Bronchial epithelial cell (primary cell): ENCODE measurements around the gene SVIP. TPM values are rescaled to one million over a fixed set of nuclear protein-coding genes. Genes with fewer than 3 reads are reported as not detected.
A peak's percentile ranks its signal among the peaks of the same experiment; 100 is the strongest.

Experiments used
- DNase-seq: peaks from one replicate; pipeline ENCODE4 v3.0.0-alpha.2; 2010; ENCODE audit warnings: low read depth
- FAIRE-seq: peaks from 2 replicates; lab custom pipeline; 2011; peaks lifted over from hg19 to GRCh38; lab: Jason Lieb, UNC
- H3K27me3 ChIP-seq: 2 replicates; pipeline ENCODE4 v1.5.1; 2011; ENCODE audit warnings: low read length; ENCODE audit not compliant: control insufficient read depth, insufficient read depth
- H3K36me3 ChIP-seq: 2 replicates; pipeline ENCODE4 v1.5.1; 2011; ENCODE audit warnings: low read length; ENCODE audit not compliant: control insufficient read depth, insufficient read depth
- H3K4me3 ChIP-seq: 2 replicates; pipeline ENCODE4 v1.5.1; 2011; ENCODE audit warnings: mild to moderate bottlenecking, low read depth, low read length, control low read depth
- total RNA-seq: library from RNA; depleted of rRNA; stranded (reverse); fragments of >200 nt; gene quantifications from 2 replicates; pipeline ENCODE4 v1.2.1, GENCODE V29; 2014
- TF ChIP-seq, protein P1 (sequence below): IDR thresholded peaks from 2 replicates; pipeline ENCODE4 v1.5.1; 2011; ENCODE audit warnings: mild to moderate bottlenecking, moderate library complexity, low read length, control low read depth, inconsistent platforms; ENCODE audit not compliant: insufficient read depth, severe bottlenecking

SVIP gene
- total RNA-seq, 1 donor from 2014 or later, result 7.4 TPM

DNA sequence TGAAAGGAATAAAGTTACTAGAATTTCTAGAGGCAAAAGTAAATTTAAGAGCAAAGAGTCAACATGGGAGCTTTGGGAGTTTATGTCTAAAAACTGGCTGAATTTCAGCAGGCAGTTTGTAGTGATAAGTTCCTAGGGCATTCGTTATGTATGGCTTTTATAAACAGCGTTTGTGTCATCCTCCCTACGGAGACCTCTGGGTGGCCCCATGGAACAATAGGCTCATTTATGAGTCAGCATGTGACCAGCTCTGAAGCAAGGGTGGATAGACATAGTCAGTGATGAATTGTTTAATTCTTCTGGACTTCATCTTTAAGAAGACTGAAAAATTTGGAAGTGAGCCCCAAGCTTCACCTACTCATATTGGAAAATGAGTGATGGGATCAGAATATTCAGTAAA, 37.1 kb downstream of the SVIP start:
- H3K27me3 ChIP-seq, result no peaks in the 10 kb centered on the region
- FAIRE-seq (no peak), DNase-seq (peak; percentile 78)
- no peaks in the 10 kb centered on the region for H3K36me3 ChIP-seq
- TF ChIP-seq, protein P1, sequence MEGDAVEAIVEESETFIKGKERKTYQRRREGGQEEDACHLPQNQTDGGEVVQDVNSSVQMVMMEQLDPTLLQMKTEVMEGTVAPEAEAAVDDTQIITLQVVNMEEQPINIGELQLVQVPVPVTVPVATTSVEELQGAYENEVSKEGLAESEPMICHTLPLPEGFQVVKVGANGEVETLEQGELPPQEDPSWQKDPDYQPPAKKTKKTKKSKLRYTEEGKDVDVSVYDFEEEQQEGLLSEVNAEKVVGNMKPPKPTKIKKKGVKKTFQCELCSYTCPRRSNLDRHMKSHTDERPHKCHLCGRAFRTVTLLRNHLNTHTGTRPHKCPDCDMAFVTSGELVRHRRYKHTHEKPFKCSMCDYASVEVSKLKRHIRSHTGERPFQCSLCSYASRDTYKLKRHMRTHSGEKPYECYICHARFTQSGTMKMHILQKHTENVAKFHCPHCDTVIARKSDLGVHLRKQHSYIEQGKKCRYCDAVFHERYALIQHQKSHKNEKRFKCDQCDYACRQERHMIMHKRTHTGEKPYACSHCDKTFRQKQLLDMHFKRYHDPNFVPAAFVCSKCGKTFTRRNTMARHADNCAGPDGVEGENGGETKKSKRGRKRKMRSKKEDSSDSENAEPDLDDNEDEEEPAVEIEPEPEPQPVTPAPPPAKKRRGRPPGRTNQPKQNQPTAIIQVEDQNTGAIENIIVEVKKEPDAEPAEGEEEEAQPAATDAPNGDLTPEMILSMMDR, result no peak
- no peak overlapping the region for H3K4me3 ChIP-seq

DNA sequence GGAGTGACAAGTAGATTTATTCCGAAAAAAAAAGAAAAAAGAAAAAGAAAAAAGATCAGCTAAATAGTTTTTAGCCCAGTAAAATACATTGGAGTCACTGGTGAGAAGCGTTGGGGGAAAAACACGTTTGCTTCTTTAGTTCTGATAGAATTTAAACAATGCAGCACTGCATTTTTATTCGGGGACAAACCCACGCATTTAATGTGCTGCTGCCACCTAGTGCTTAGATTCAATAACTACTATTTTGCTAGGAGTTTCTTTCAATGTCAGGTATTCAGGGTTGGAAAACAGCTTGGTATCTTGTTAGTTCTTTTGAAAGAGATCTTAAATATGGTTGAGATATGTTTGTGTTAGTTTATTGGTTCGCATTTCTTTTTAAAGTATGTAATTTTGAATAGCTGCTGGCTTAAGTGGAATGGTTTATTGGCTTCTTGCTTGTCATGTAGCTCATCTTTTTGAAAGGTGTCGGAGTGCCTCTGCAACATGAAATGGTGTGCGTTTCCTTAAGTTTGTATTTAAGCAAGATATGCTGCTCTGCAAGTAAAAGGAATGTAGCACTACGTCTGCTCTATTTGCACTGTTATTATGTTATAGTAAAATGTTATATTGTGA, 41.9 kb downstream of the SVIP start:
- DNase-seq, result peak; percentile 38
- Histone ChIP-seq H3K4me3 (no peak overlapping the region), H3K27me3 (no peaks in the 10 kb centered on the region), H3K36me3 (no peaks in the 10 kb centered on the region)
- TF ChIP-seq, protein P1, result peak; percentile 44
- no peak for FAIRE-seq

DNA sequence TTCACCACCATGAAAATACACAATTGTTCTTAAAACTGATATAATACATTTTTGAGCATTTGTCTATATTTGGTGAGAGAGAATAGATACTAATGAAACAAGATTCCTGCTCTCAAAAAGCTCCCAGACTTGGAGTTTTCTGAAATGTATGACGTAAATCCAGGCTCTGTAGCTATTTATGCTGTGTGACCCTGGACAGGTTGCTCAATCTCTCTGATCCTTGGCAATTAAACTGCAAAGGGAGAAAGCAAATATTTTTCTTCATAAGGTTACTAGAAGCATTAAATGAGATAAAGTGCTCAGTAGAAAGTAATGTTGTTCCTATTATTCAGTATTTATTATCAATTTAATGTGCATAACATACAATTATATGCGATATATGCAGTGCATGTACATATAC, 42.5 kb downstream of the SVIP start:
- Histone ChIP-seq H3K4me3 (no peak overlapping the region), H3K36me3 (no peaks in the 10 kb centered on the region), H3K27me3 (no peaks in the 10 kb centered on the region)
- FAIRE-seq, result no peak
- TF ChIP-seq, protein P1, result no peak
- no peak for DNase-seq

DNA sequence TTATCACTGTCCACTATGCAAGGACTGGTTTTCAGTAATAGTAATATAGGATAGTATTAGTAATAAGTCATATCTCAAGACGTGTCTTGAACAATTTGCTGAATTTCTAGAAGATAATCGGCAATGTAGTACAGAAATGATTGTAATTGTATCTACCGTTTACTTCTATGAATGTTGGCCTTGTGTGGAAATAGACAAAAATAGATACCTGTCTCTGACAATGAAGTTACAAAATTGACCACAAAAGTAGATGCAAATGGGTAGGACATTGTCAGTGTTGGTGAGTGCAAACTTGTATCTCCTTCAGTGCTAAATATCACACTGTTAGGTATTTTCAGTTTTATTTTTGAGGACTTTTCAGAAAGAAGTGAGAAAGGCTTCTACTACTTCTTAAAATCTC, 43.1 kb downstream of the SVIP start:
- H3K36me3 ChIP-seq, result no peaks in the 10 kb centered on the region
- H3K27me3 ChIP-seq, result no peaks in the 10 kb centered on the region
- no peak for DNase-seq
- no peak overlapping the region for H3K4me3 ChIP-seq
- TF ChIP-seq, protein P1, result no peak
- no peak for FAIRE-seq

DNA sequence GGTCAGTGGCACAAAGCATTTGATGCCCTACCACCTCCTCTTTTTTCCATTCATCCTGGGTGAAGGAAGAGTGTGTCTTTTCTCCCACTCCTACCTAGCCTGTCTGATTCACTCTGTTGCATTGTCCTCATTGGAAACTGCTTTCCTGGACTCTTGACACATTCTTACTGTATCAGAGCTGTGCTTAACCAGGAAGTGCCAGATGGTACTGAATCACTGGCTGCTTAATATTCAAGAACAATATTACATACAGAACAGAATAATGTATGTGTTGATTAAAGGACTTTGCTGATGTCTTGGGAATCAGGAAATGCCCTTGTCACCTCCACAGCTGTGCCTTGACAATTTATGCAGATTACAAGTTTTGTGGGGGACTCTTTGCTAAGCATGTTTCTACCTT, 44.4 kb downstream of the SVIP start:
- Histone ChIP-seq H3K36me3 (no peaks in the 10 kb centered on the region), H3K4me3 (no peak overlapping the region), H3K27me3 (no peaks in the 10 kb centered on the region)
- TF ChIP-seq, protein P1, result no peak
- DNase-seq, result peak; percentile 92
- FAIRE-seq, result peak; percentile 58
